GM19324 (cell line): ENCODE measurements around the gene GALNS.
"Not testable (repeated sequence)": the region's sequence is repeated elsewhere in the genome, so short reads cannot be mapped to it uniquely, and the experiment has no call there.

Source experiments
- ATAC-seq: cut with Tn5 transposase; IDR thresholded peaks from one replicate; pipeline ENCODE4 v1.9.1; 2021; ENCODE audit warnings: mild to moderate bottlenecking, moderate library complexity; ENCODE audit not compliant: unreplicated experiment, low FRiP score

The GALNS gene

DNA sequence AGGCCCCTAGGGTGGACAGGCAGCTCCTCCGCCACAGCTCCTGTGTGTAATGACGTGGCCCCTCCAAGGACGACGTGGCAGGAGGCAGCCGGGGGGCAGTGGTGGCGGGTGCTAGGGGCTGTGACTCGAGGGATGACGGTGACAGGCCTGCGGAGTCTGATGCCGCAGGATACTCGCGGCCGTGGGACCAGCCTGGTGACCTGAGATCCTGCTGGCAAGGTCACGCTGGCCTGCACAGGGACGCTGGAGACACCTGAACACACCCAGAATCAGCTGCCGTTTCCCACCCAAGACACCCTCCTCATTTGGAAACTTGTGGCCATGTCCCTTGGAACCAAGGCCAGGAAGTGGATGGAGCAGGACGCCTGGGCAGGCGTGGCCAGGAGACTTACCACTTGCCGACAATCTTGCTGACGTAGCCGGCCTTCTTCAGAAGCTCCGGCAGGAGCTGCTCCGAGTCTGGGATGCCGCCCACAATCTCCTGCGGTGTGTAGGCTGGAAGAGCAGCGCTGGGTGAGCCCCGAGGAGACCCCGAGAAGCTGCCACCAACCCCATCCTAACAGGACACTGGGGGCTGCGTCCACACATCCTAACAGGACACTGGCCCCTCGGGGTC lies 16.0 kb downstream of the GALNS start:
- no peak for ATAC-seq

GRCh38 chr16:88839745-88840599 lies 16.8 kb downstream of the GALNS start:
- ATAC-seq = no peak

DNA sequence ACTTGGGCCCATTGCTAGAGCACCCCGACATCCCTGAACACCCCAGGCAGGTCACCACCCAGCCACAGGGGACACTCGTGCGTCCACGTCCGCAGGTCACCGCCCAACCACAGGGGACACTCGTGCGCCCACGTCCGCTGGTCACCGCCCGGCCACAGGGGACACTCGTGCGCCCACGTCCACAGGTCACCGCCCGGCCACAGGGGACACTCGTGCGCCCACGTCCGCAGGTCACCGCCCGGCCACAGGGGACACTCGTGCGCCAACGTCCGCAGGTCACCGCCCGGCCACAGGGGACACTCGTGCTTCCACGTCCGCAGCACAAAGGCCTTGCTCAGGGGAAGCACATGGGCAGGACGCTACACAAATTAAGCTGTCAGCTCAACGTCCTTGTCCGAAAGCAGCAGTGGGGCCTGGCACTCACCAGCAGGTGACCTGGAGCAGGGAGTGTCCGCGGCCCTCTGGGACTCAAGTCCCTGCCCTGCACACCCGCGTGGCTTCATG lies 17.7 kb downstream of the GALNS start:
- ATAC-seq = no peak

GRCh38 chr16:88838566-88838965 lies 18.2 kb downstream of the GALNS start:
- ATAC-seq = no peak

DNA sequence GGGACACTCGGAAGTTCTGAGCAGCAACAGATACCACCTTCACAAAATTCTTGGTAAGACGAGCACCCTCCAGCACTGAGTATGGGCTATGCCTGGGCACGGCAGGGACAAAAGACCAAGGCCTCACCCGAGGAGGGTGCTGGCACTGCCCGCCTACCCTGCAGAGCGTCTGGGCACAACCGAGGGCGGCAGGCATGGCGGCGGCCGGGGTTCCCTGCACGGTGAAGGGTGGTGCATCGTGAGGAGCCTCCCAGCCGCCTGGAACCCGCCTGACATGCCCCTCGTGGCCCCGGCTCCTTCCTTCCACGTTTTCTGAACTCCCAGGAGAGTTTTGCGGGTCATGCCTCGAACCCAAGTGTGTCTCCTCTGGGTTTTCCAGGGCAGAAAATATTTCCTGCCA lies 18.9 kb downstream of the GALNS start:
- no peak for ATAC-seq

- ATAC-seq = no peak
Measured at GRCh38 chr16:88836791-88837190, 20.0 kb downstream of the GALNS start.

GRCh38 chr16:88835818-88836217 lies 20.9 kb downstream of the GALNS start:
- no peak for ATAC-seq

GRCh38 chr16:88835383-88835782 lies 21.4 kb downstream of the GALNS start:
- ATAC-seq = no peak

DNA sequence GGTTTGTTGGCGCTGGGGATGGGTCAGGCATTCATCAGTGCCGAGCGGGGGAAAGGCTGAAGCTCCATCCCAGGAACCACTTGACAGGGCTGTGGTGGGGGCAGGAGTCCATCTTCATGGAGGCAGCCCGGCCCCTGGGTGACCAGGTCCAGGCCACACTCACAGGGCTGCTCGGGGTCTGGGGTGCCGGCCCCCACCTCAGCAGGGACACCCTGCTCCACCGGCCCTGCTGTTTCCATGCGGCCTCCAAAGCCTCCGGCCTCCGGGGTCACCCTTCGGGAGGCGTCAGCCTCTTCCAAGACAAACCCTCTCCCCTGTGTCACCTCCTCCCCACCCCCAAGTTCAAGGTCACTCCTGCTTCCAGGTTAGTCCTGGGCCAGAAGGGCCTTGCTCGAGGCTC lies 22.1 kb downstream of the GALNS start:
- ATAC-seq = no peak

DNA sequence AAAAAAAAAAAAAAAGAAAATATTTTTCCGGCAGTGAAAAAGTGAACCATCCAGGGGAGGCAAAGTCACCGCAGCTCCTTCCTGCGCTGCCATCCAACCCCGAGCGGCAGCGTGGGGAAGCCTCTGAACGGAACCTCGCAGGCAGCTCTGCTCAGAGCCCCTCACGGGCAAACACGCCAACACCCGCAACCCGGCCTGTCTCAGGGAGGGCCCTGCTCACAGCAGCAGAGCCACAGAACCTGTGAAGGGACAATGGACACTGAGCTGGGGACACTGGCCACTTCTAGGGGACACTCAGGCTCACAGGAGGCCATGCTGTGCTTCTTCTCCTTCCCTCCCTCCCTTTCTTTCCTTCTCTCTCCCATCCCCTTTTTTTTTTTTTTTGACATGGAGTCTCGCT lies 23.7 kb downstream of the GALNS start:
- no peak for ATAC-seq

DNA sequence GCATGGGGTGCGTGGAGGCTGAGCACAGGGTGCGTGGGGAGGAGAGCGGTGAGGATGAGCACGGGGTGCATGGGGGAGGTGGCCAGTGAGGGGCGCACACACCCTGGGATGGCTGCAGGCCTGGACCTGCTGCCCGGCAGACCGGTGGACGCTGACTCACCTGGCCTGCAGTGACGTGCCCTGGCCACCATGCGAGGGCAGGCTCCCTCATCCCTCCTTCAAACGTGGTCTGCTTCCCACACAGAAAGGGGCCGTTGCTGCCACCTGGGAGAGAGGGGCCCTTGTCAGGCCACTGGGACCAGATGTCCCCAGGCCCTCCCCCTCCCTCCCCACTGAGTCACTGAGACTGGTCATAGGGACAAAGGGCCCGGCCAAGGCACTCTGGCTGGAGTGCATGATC lies 24.9 kb downstream of the GALNS start:
- ATAC-seq = no peak

GRCh38 chr16:88830783-88831182 lies 26.0 kb downstream of the GALNS start:
- no peak for ATAC-seq

GRCh38 chr16:88830258-88830657 lies 26.5 kb downstream of the GALNS start:
- ATAC-seq = no peak

DNA sequence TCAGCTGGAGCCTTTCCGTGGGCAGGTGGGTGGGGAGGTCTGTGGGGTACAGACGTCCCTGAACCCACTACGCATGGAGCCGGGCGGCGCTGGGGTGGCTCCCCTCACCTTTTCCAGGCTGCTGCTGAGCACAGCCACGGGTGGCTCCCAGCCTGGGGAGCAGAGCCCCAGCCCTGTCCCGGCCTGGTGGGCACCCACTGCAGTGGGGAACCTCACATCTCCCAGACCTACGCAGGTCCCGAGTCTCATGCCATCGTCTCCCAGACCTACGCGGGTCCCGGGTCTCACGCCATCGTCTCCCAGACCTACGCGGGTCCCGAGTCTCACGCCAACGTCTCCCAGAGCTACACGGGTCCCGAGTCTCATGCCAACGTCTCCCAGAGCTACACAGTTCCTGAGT lies 28.0 kb downstream of the GALNS start:
- ATAC-seq = no peak

GRCh38 chr16:88827727-88828126 lies 29.0 kb downstream of the GALNS start:
- no peak for ATAC-seq

DNA sequence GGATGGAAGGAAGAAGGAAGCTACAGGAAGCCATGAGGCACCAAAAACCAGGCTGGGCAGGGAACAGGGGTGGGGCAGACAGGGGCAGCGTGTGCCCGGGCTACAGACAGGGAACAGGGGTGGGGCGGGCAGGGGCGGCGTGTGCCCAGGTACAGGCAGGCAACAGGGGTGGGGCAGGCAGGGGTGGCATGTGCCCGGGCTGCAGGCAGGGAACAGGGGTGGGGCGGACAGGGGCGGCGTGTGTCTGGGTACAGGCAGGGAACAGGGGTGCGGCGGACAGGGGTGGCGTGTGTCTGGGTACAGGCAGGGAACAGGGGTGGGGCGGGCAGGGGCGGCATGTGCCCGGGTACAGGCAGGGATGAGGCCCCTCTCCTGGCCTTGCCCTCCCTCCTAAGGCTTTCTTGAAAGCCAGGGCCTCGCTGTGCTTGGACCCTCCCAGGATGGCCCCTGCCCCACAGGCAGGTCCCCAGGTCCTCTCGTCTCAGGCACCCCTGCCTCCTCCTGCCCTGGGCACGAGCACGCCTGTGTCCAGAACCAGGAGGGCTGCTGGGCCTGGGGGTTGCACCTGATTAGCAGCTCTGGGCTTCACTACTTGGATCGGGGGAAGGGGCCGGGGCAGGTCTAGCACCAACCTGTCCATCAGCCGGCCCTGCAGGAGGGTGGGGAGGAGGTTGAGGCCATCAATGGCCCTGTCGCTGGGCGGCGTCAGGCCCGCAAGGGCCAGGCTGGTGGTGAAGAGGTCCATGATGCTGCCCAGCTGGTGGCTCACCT lies 30.5 kb downstream of the GALNS start:
- no peak for ATAC-seq

DNA sequence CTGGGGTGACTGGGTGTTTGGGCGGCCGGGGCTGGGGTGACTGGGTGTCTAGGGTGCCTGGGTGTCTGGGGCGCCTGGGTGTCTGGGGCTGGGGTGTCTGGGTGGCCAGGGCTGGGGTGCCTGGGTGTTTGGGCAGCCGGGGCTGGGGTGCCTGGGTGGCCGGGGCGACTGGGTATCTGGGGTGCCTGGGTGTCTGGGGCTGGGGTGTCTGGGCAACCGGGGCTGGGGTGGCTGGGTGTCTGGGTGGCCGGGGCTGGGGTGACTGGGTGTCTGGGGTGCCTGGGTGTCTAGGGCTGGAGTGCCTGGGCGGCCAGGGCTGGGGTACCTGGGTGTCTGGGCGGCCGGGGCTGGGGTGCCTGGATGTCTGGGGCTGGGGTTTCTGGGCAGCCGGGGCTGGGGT lies 31.6 kb downstream of the GALNS start:
- no peak for ATAC-seq

- ATAC-seq = no peak
Measured at GRCh38 chr16:88824256-88825077, 32.3 kb downstream of the GALNS start.

DNA sequence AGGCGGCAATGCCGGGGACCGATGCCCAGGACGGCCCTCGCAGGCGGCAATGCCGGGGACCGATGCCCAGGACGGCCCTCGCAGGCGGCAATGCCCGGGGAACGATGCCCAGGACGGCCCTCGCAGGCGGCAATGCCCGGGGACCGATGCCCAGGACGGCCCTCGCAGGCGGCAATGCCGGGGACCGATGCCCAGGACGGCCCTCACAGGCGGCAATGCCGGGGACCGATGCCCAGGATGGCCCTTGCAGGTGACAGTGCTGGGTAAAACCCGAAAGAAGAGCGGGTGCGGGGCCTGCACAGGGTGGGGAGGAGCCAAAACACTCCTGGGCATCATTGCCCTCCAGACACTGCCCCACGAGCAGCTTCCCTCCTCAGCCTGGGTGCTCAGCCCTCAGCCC lies 33.1 kb downstream of the GALNS start:
- not testable (repeated sequence) for ATAC-seq

DNA sequence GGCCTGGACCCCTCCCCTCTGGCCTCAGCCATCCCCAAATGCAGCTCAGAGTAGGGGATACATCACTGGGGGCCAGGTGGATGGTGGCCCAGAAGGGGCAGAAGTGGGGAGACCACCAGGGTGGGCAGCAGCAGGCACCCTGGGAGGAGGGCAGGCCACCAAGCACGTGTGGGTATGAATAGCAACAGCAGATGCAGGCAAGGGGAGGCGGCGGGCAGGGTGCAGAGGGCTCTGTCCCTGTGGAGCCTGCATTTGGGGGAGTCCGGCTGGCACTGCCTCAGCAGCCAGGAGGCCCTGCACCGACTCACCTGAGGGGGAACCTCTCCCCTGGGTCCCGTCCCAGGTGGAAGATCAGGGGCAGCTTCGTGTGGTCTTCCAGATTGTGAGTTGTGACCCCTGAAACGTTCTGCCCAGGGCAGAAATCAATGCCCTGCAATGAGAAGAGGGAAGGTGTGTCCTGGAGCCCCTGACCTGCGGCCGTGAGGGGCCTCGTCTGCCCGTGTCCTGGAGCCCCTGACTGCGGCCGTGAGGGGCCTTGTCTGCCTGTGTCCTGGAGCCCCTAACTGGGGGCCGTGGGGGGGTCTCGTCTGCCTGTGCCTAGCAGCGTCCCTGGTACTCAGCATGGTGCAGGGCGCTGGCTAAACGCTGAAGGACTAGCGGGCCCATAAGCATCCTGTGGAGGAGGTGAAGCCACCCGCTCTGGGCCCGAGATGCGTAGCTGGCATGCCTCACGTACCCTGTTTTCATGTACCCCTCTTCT lies 34.3 kb downstream of the GALNS start:
- ATAC-seq = no peak
